Measurements from ENCODE around the gene SNX32. TPM values are rescaled to one million over a fixed set of nuclear protein-coding genes. Genes with fewer than 3 reads are reported as not detected.
A peak's percentile ranks its signal among the peaks of the same experiment; 100 is the strongest.

The SNX32 gene
- polyA plus RNA-seq, 2 of the 4 experiments (the other 2 are of a cell fraction) = 0.08 TPM; not detected in 1

DNA sequence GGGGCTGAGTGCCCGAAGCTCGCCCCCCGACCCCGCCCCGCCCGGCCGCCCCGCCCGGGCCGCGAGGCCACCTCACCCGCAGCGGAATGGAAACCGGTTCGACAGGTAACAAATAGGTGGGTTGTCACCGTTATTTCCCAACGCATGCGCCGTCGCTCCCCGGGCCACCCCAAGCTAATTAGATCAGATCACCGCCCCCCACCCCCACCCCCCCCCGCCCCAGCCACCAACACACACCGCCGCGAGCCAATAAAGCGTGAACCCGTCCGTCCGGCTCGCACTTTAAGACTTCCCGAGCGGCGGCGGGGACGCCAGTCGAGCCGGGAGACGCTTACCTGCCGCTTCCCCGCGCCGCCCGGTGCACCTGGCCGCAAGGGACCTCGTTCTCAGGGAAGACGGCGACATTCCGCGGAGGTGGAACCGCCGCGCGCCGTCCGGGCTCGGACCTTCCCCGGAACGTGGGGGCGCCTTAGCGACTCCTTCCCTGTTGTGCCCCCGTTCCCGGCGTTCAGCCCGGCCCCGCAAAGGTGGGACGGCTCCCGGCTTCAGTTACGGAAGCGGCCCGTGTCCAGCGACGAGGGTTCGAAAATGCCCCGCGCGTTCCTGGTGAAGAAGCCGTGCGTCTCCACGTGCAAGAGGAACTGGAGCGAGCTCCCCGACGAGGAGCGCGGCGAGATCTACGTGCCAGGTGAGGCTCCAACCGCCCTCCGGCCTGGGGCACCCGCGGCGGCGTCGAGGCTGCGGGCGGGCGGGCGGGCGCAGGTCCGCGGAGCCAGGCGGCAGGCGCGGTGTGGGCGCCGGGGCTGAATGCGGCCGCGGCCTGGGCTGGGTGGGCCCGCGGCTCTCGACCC is 46.8 kb upstream of the SNX32 start, which contains the start of gene OVOL1:
OVOL1 (plus strand) TSS at position 278 of the 851 bp plus-strand sequence; CDS start at position 589, 311 bp downstream.
- no CpG with 5 or more reads among the region's 112 CpGs for WGBS (ENCODE audit: missing lambda C conversion rate)
- no peak for FAIRE-seq
- H3K27ac ChIP-seq = peak within 1 kb of the TSS in 1 of 2 experiments; percentile 67; a peak in 3 of 6 replicates
- no peaks in the 10 kb centered on the region for H3K9me3 ChIP-seq
- ChIA-PET CTCF (interaction anchor here (4.2 to 19.2 kb wide), 2 partner anchors 8 to 31 kb away, joined by 30 to 173 read pairs; partner anchors contain the start of gene AP5B1), POLR2A (interaction anchor here (1.4 kb wide), 1 partner anchor 73 kb away, joined by 3 read pairs; the partner anchor contains the start of gene MUS81)
- ATAC-seq = no peak
- no peak for TF ChIP-seq MYC (IDR thresholded peaks at IDR 0.05; ENCODE audit: borderline replicate concordance, low read length)
- TF ChIP-seq, protein P1, sequence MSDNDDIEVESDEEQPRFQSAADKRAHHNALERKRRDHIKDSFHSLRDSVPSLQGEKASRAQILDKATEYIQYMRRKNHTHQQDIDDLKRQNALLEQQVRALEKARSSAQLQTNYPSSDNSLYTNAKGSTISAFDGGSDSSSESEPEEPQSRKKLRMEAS (IDR thresholded peaks at IDR 0.05) = 0 out of 2 replicates have a peak, but pooled peaks have one; percentile 11
- peak within 1 kb of the TSS; percentile 36 for H3K4me3 ChIP-seq
- peak within 1 kb of the TSS; percentile 77 for H3K4me2 ChIP-seq
- H3K4me1 ChIP-seq = peaks cover 14% of the 10 kb centered on the region; the same call in 2 of the 3 replicates
- no peak for DNase-seq (ENCODE audit: low read depth in 1 of 2, low spot score in 1 of 2)

DNA sequence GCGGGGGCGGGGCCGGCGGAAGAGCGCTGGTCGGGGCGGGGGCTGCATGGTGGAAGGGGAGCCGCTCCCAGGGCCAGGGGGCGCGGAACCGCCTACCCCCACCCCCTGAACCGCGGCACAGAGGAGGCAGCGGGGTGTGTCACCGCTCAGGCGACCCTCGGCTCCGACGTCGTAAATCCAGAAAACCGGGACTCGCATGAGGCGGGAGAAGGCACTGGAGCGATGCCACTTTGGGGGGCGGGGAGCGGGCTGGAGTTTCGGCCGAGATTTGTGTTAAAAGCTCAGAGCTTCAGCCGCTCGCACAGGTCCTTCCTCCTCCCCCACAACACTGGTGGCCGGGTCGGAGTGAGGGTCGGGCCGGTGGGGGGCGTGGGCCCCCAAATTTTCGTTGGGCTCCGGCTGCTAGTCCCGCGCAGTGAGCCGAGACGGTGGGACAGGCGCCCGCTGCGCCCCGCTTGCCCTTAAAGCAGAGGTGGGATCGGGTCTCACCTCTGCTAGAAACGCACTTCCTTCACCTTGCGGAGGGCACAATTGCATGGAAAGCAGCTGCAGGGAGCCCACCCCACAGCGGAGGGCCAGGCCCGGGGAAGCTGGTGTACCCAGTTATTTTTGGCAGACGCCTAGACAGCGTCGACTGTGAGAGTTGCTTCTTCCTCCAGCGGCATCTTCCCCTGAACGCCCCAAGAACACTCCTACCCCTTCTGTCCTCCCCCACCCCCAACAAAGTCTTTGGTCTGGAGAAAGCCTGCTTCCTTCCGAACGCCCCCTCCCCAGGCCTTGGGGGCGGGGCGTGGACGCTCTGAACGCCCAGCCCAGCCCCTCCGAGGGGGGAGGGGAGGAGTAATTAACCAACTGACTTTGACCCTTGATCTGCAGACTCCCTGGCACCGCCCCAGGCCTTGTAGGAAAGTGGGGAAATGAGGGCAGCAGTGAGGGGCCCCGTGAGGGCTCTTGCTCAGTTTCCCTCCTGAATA is 45.8 kb upstream of the SNX32 start:
- H3K4me3 ChIP-seq = peak overlapping the region; percentile 36
- DNase-seq (ENCODE audit: low read depth in 1 of 2, low spot score in 1 of 2) (no peak), FAIRE-seq (no peak), ATAC-seq (0 out of 6 replicates have a peak, but pooled peaks of 1 of the 2 experiments have one; percentile 6)
- H3K4me1 ChIP-seq = peaks cover 14% of the 10 kb centered on the region; the same call in 2 of the 3 replicates
- peak overlapping the region in 1 of 2 experiments; percentile 67; a peak in 3 of 6 replicates for H3K27ac ChIP-seq
- POLR2A ChIA-PET = no interaction called here
- CTCF ChIA-PET = interaction anchor here (1.2 to 19.2 kb wide), 3 partner anchors 9 to 30 kb away, joined by 5 to 173 read pairs (median 30); partner anchors contain the start of gene AP5B1
- 26% methylated on average over 39 of the region's 64 CpGs for WGBS (ENCODE audit: missing lambda C conversion rate)
- H3K9me3 ChIP-seq = no peaks in the 10 kb centered on the region
- peak overlapping the region; percentile 77 for H3K4me2 ChIP-seq
- TF ChIP-seq TP53 (CRISPR knock-in tag; IDR thresholded peaks at IDR 0.05) = no peak
- TF ChIP-seq, protein P1 (IDR thresholded peaks at IDR 0.05) = 0 out of 2 replicates have a peak, but pooled peaks have one; percentile 2

DNA sequence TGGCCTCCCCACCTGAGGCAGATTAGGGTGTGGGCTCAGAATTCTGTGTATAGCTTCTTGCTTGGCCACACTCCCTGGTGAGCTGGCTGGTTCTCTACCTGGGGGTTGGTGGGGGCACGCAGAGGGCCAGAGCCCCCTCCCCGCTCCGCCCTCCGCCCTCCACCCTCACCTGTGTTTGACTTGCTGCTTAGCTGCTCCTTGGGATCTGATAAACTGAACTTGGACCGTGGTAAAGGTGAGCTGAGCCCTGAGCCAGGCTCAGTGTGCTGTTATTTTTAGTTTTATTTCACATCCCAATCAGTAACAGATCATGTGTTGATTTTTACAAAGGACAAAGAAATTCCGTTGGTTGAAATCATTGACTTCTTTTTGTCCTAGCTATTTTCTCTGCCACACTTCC is 44.9 kb upstream of the SNX32 start:
- 76% methylated on average over 6 of the region's 6 CpGs for WGBS (ENCODE audit: missing lambda C conversion rate)
- ATAC-seq (no peak), DNase-seq (ENCODE audit: low read depth in 1 of 2, low spot score in 1 of 2) (no peak), FAIRE-seq (no peak)
- Histone ChIP-seq H3K9me3 (no peaks in the 10 kb centered on the region), H3K4me3 (no peak overlapping the region), H3K4me2 (no peak overlapping the region), H3K4me1 (peaks cover 14% of the 10 kb centered on the region; the same call in 2 of the 3 replicates), H3K27ac (no peak overlapping the region)
- ChIA-PET CTCF (interaction anchor here (0.6 to 19.2 kb wide), 6 partner anchors 10 to 185 kb away, joined by 3 to 173 read pairs (median 4); partner anchors contain the start of gene AP5B1), POLR2A (no interaction called here)
- TF ChIP-seq NFE2L2 (conservative IDR thresholded peaks at IDR 0.05; ENCODE audit: low read length) = no peak
- TF ChIP-seq EP300 (IDR thresholded peaks at IDR 0.05) = no peak
- no peak for TF ChIP-seq TP53 (CRISPR knock-in tag; IDR thresholded peaks at IDR 0.05)
- TF ChIP-seq EHMT2 (IDR thresholded peaks at IDR 0.05; ENCODE audit: low read depth) = no peak
- TF ChIP-seq POLR2AphosphoS2 (conservative IDR thresholded peaks at IDR 0.05; ENCODE audit: low read length) = no peak
- TF ChIP-seq NPAS2 (CRISPR knock-in tag; IDR thresholded peaks at IDR 0.05; ENCODE audit: borderline replicate concordance) = no peak
- no peak for TF ChIP-seq RARB (CRISPR knock-in tag; IDR thresholded peaks at IDR 0.05)
- TF ChIP-seq CTCF (IDR thresholded peaks at IDR 0.05) = no peak
- TF ChIP-seq, protein P2, sequence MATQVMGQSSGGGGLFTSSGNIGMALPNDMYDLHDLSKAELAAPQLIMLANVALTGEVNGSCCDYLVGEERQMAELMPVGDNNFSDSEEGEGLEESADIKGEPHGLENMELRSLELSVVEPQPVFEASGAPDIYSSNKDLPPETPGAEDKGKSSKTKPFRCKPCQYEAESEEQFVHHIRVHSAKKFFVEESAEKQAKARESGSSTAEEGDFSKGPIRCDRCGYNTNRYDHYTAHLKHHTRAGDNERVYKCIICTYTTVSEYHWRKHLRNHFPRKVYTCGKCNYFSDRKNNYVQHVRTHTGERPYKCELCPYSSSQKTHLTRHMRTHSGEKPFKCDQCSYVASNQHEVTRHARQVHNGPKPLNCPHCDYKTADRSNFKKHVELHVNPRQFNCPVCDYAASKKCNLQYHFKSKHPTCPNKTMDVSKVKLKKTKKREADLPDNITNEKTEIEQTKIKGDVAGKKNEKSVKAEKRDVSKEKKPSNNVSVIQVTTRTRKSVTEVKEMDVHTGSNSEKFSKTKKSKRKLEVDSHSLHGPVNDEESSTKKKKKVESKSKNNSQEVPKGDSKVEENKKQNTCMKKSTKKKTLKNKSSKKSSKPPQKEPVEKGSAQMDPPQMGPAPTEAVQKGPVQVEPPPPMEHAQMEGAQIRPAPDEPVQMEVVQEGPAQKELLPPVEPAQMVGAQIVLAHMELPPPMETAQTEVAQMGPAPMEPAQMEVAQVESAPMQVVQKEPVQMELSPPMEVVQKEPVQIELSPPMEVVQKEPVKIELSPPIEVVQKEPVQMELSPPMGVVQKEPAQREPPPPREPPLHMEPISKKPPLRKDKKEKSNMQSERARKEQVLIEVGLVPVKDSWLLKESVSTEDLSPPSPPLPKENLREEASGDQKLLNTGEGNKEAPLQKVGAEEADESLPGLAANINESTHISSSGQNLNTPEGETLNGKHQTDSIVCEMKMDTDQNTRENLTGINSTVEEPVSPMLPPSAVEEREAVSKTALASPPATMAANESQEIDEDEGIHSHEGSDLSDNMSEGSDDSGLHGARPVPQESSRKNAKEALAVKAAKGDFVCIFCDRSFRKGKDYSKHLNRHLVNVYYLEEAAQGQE (IDR thresholded peaks at IDR 0.05) = no peak
- TF ChIP-seq FOXS1 (CRISPR knock-in tag; IDR thresholded peaks at IDR 0.05) = no peak
- no peak for TF ChIP-seq CBX2 (IDR thresholded peaks at IDR 0.05; ENCODE audit: borderline replicate concordance, low read depth)
- TF ChIP-seq HEYL (CRISPR knock-in tag; IDR thresholded peaks at IDR 0.05) = no peak
- TF ChIP-seq RNF2 (IDR thresholded peaks at IDR 0.05; ENCODE audit: borderline replicate concordance, low read depth) = no peak
- TF ChIP-seq MAFK (IDR thresholded peaks at IDR 0.05; ENCODE audit: partially characterized antibody) = no peak
- no peak for TF ChIP-seq EHF (CRISPR knock-in tag; IDR thresholded peaks at IDR 0.05)
- TF ChIP-seq, protein P3, sequence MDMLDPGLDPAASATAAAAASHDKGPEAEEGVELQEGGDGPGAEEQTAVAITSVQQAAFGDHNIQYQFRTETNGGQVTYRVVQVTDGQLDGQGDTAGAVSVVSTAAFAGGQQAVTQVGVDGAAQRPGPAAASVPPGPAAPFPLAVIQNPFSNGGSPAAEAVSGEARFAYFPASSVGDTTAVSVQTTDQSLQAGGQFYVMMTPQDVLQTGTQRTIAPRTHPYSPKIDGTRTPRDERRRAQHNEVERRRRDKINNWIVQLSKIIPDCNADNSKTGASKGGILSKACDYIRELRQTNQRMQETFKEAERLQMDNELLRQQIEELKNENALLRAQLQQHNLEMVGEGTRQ (IDR thresholded peaks at IDR 0.05) = no peak
- TF ChIP-seq FOSB (CRISPR knock-in tag; IDR thresholded peaks at IDR 0.05) = no peak
- TF ChIP-seq, protein P1 (IDR thresholded peaks at IDR 0.05) = no peak
- no peak for TF ChIP-seq GATA3 (IDR thresholded peaks at IDR 0.05; ENCODE audit: borderline replicate concordance)
- no peak for TF ChIP-seq CBX8 (IDR thresholded peaks at IDR 0.05)
